ENCODE measurements around the gene TNFRSF1A. TPM values are rescaled to one million over a fixed set of nuclear protein-coding genes. Genes with fewer than 3 reads are reported as not detected.

TNFRSF1A gene
- total and polyA plus RNA-seq, 4 donors = 36.9 to 144 (median 88.4) TPM

GRCh38 chr12:6391013-6391412 lies 49.1 kb upstream of the TNFRSF1A start:
- Histone ChIP-seq H3K9me3 (ENCODE audit: control insufficient read depth in 4 of 4, low read length in 3 of 4) (no peaks in the 10 kb centered on the region), H3K36me3 (ENCODE audit: control insufficient read depth in 4 of 4, insufficient read depth in 3 of 4, low read depth in 1 of 4, low read length in 3 of 4) (peaks cover 29 to 52% (median 47%) of the 10 kb centered on the region in 4 donors), H3K27me3 (ENCODE audit: control insufficient read depth in 4 of 4, insufficient read depth in 4 of 4, low read length in 3 of 4) (no peaks in the 10 kb centered on the region), H3K27ac (ENCODE audit: low read depth in 1 of 2, low read length in 2 of 2) (no peak overlapping the region), H3K4me3 (ENCODE audit: low read depth in 1 of 3, low read length in 3 of 3) (no peak overlapping the region), H3K4me1 (ENCODE audit: control insufficient read depth in 4 of 4, insufficient read depth in 4 of 4, low read length in 3 of 4) (peaks cover 5 to 15% (median 10%) of the 10 kb centered on the region in 4 donors), H3K9ac (ENCODE audit: low read depth in 1 of 2, low read length in 2 of 2) (no peak overlapping the region)
- no peak for TF ChIP-seq TAF1 (conservative IDR thresholded peaks at IDR 0.05)
- no peak for TF ChIP-seq FOXA1 (IDR thresholded peaks at IDR 0.05)
- no peak for DNase-seq (ENCODE audit: low spot score)
- WGBS = 91% methylated on average over 17 of the region's 17 CpGs

GRCh38 chr12:6390084-6390799 lies 48.4 kb upstream of the TNFRSF1A start:
- Histone ChIP-seq H3K27ac (ENCODE audit: low read depth in 1 of 2, low read length in 2 of 2) (no peak overlapping the region), H3K9ac (ENCODE audit: low read depth in 1 of 2, low read length in 2 of 2) (no peak overlapping the region), H3K27me3 (ENCODE audit: control insufficient read depth in 4 of 4, insufficient read depth in 4 of 4, low read length in 3 of 4) (no peaks in the 10 kb centered on the region), H3K9me3 (ENCODE audit: control insufficient read depth in 4 of 4, low read length in 3 of 4) (no peaks in the 10 kb centered on the region), H3K4me1 (ENCODE audit: control insufficient read depth in 4 of 4, insufficient read depth in 4 of 4, low read length in 3 of 4) (peaks cover 7 to 21% (median 14%) of the 10 kb centered on the region in 4 donors), H3K4me3 (ENCODE audit: low read depth in 1 of 3, low read length in 3 of 3) (no peak overlapping the region), H3K36me3 (ENCODE audit: control insufficient read depth in 4 of 4, insufficient read depth in 3 of 4, low read depth in 1 of 4, low read length in 3 of 4) (peaks cover 32 to 51% (median 44%) of the 10 kb centered on the region in 4 donors)
- no peak for TF ChIP-seq HNF4A (conservative IDR thresholded peaks at IDR 0.05)
- no peak for DNase-seq (ENCODE audit: low spot score)
- WGBS = 85% methylated on average over 15 of the region's 15 CpGs

GRCh38 chr12:6387541-6387940 lies 45.7 kb upstream of the TNFRSF1A start:
- H3K4me1 ChIP-seq (ENCODE audit: control insufficient read depth in 4 of 4, insufficient read depth in 4 of 4, low read length in 3 of 4) = peaks cover 13 to 34% (median 23%) of the 10 kb centered on the region in 4 donors
- WGBS = 92% methylated on average over 7 of the region's 7 CpGs
- no peak overlapping the region for H3K9ac ChIP-seq (ENCODE audit: low read depth in 1 of 2, low read length in 2 of 2)
- H3K27me3 ChIP-seq (ENCODE audit: control insufficient read depth in 4 of 4, insufficient read depth in 4 of 4, low read length in 3 of 4) = no peaks in the 10 kb centered on the region
- H3K9me3 ChIP-seq (ENCODE audit: control insufficient read depth in 4 of 4, low read length in 3 of 4) = no peaks in the 10 kb centered on the region
- H3K27ac ChIP-seq (ENCODE audit: low read depth in 1 of 2, low read length in 2 of 2) = no peak overlapping the region
- peaks cover 34 to 44% (median 36%) of the 10 kb centered on the region in 4 donors for H3K36me3 ChIP-seq (ENCODE audit: control insufficient read depth in 4 of 4, insufficient read depth in 3 of 4, low read depth in 1 of 4, low read length in 3 of 4)
- H3K4me3 ChIP-seq (ENCODE audit: low read depth in 1 of 3, low read length in 3 of 3) = no peak overlapping the region
- TF ChIP-seq ATF3 (IDR thresholded peaks at IDR 0.05) = no peak
- DNase-seq (ENCODE audit: low spot score) = no peak

GRCh38 chr12:6386491-6386890 lies 44.6 kb upstream of the TNFRSF1A start:
- H3K27me3 ChIP-seq (ENCODE audit: control insufficient read depth in 4 of 4, insufficient read depth in 4 of 4, low read length in 3 of 4) = no peaks in the 10 kb centered on the region
- 45% methylated on average over 1 of the region's 1 CpG for WGBS
- H3K27ac ChIP-seq (ENCODE audit: low read depth in 1 of 2, low read length in 2 of 2) = no peak overlapping the region
- no peak for DNase-seq (ENCODE audit: low spot score)
- peaks cover 31 to 39% (median 34%) of the 10 kb centered on the region in 4 donors for H3K36me3 ChIP-seq (ENCODE audit: control insufficient read depth in 4 of 4, insufficient read depth in 3 of 4, low read depth in 1 of 4, low read length in 3 of 4)
- peaks cover 13 to 34% (median 23%) of the 10 kb centered on the region in 4 donors for H3K4me1 ChIP-seq (ENCODE audit: control insufficient read depth in 4 of 4, insufficient read depth in 4 of 4, low read length in 3 of 4)
- no peak overlapping the region for H3K4me3 ChIP-seq (ENCODE audit: low read depth in 1 of 3, low read length in 3 of 3)
- H3K9me3 ChIP-seq (ENCODE audit: control insufficient read depth in 4 of 4, low read length in 3 of 4) = no peaks in the 10 kb centered on the region
- no peak overlapping the region for H3K9ac ChIP-seq (ENCODE audit: low read depth in 1 of 2, low read length in 2 of 2)
- TF ChIP-seq MAX (IDR thresholded peaks at IDR 0.05) (no peak), TAF1 (conservative IDR thresholded peaks at IDR 0.05) (no peak), CTCF (IDR thresholded peaks at IDR 0.05; ENCODE audit: low read depth, low read length, missing input control) (no peak), ZBTB33 (IDR thresholded peaks at IDR 0.05) (no peak), NR2F2 (IDR thresholded peaks at IDR 0.05) (no peak), RAD21 (IDR thresholded peaks at IDR 0.05) (no peak), EGR1 (IDR thresholded peaks at IDR 0.05; ENCODE audit: low read depth in 2 of 2) (no peak), HNF4G (IDR thresholded peaks at IDR 0.05) (no peak), HNF4A (conservative IDR thresholded peaks at IDR 0.05) (no peak), REST (IDR thresholded peaks at IDR 0.05) (no peak), RXRA (IDR thresholded peaks at IDR 0.05) (no peak), SP1 (IDR thresholded peaks at IDR 0.05) (no peak), JUND (IDR thresholded peaks at IDR 0.05) (no peak)

All from liver (tissue), 9 donors.